ENCODE results near the gene MILR1.
"Not testable (repeated sequence)": the region's sequence is repeated elsewhere in the genome, so short reads cannot be mapped to it uniquely, and the experiment has no call there.

MILR1 gene

GRCh38 chr17:64442541-64442971, 6.4 kb upstream of the MILR1 start:
- no peak overlapping the region for H3K4me3 ChIP-seq (ENCODE audit: low read length)
- no peak for TF ChIP-seq ZNF274 (IDR thresholded peaks at IDR 0.05; ENCODE audit: low read depth, low read length)

GRCh38 chr17:64443086-64443760, 5.7 kb upstream of the MILR1 start:
- no peak overlapping the region for H3K4me3 ChIP-seq (ENCODE audit: low read length)
- no peak for TF ChIP-seq ZNF274 (IDR thresholded peaks at IDR 0.05; ENCODE audit: low read depth, low read length)

- no peak overlapping the region for H3K4me3 ChIP-seq (ENCODE audit: low read length)
- no peak for TF ChIP-seq ZNF274 (IDR thresholded peaks at IDR 0.05; ENCODE audit: low read depth, low read length)
Observed at GRCh38 chr17:64447526-64447925, 1.4 kb upstream of the MILR1 start.

- peak overlapping the region; percentile 42; the same call in 1 of the 2 replicates for H3K4me3 ChIP-seq (ENCODE audit: low read length)
- no peak for TF ChIP-seq ZNF274 (IDR thresholded peaks at IDR 0.05; ENCODE audit: low read depth, low read length)
Observed at GRCh38 chr17:64449545-64449944, 630 bp downstream of the MILR1 start.

- H3K4me3 ChIP-seq (ENCODE audit: low read length): no peak overlapping the region; the same call in 1 of the 2 replicates
- no peak for TF ChIP-seq ZNF274 (IDR thresholded peaks at IDR 0.05; ENCODE audit: low read depth, low read length)
Observed at GRCh38 chr17:64455993-64456885, 7.3 kb downstream of the MILR1 start.

- no peak overlapping the region; the same call in 1 of the 2 replicates for H3K4me3 ChIP-seq (ENCODE audit: low read length)
- TF ChIP-seq ZNF274 (IDR thresholded peaks at IDR 0.05; ENCODE audit: low read depth, low read length): no peak
Observed at GRCh38 chr17:64457156-64457555, 8.2 kb downstream of the MILR1 start.

GRCh38 chr17:64458756-64459155, 9.8 kb downstream of the MILR1 start:
- no peak overlapping the region for H3K4me3 ChIP-seq (ENCODE audit: low read length)
- no peak for TF ChIP-seq ZNF274 (IDR thresholded peaks at IDR 0.05; ENCODE audit: low read depth, low read length)

- TF ChIP-seq ZNF274 (IDR thresholded peaks at IDR 0.05; ENCODE audit: low read depth, low read length): no peak
- no peak overlapping the region for H3K4me3 ChIP-seq (ENCODE audit: low read length)
Observed at GRCh38 chr17:64459284-64459747, 10.4 kb downstream of the MILR1 start.

GRCh38 chr17:64459818-64460217, 10.9 kb downstream of the MILR1 start:
- not testable (repeated sequence) for H3K4me3 ChIP-seq (ENCODE audit: low read length)

- no peak for TF ChIP-seq ZNF274 (IDR thresholded peaks at IDR 0.05; ENCODE audit: low read depth, low read length)
- no peak overlapping the region for H3K4me3 ChIP-seq (ENCODE audit: low read length)
Observed at GRCh38 chr17:64460955-64461354, 12.0 kb downstream of the MILR1 start.

GRCh38 chr17:64461788-64462187, 12.9 kb downstream of the MILR1 start:
- H3K4me3 ChIP-seq (ENCODE audit: low read length): no peak overlapping the region
- TF ChIP-seq ZNF274 (IDR thresholded peaks at IDR 0.05; ENCODE audit: low read depth, low read length): no peak

- no peak overlapping the region for H3K4me3 ChIP-seq (ENCODE audit: low read length)
- TF ChIP-seq ZNF274 (IDR thresholded peaks at IDR 0.05; ENCODE audit: low read depth, low read length): no peak
Observed at GRCh38 chr17:64466019-64466735, 17.3 kb downstream of the MILR1 start.

GRCh38 chr17:64466834-64467233, 17.9 kb downstream of the MILR1 start:
- not testable (repeated sequence) for H3K4me3 ChIP-seq (ENCODE audit: low read length)

GRCh38 chr17:64470625-64471024, 21.7 kb downstream of the MILR1 start:
- TF ChIP-seq ZNF274 (IDR thresholded peaks at IDR 0.05; ENCODE audit: low read depth, low read length): no peak

More at GRCh38 chr17:64470625-64471024, 21.7 kb downstream of the MILR1 start:
- H3K4me3 ChIP-seq (ENCODE audit: low read length): no peak overlapping the region
